ENCODE results near the gene SULF2.

SULF2 gene

GRCh38 chr20:47784599-47785310 is 526 bp downstream of the SULF2 start:
- CTCF ChIA-PET, result interaction anchor here (0.7 to 2.1 kb wide), 3 partner anchors 30 to 111 kb away, joined by 3 to 10 read pairs (median 3); no protein-coding TSS in a partner anchor
- POLR2A ChIA-PET (ENCODE audit: low non-redundant PET), result no interaction called here
- DNase-seq (ENCODE audit: low spot score), result peak; percentile 88
- TF ChIP-seq, protein P1, sequence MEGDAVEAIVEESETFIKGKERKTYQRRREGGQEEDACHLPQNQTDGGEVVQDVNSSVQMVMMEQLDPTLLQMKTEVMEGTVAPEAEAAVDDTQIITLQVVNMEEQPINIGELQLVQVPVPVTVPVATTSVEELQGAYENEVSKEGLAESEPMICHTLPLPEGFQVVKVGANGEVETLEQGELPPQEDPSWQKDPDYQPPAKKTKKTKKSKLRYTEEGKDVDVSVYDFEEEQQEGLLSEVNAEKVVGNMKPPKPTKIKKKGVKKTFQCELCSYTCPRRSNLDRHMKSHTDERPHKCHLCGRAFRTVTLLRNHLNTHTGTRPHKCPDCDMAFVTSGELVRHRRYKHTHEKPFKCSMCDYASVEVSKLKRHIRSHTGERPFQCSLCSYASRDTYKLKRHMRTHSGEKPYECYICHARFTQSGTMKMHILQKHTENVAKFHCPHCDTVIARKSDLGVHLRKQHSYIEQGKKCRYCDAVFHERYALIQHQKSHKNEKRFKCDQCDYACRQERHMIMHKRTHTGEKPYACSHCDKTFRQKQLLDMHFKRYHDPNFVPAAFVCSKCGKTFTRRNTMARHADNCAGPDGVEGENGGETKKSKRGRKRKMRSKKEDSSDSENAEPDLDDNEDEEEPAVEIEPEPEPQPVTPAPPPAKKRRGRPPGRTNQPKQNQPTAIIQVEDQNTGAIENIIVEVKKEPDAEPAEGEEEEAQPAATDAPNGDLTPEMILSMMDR (conservative IDR thresholded peaks at IDR 0.05; ENCODE audit: low read depth), result no peak; the same call in 1 of the 2 replicates
- H3K27ac ChIP-seq, result peak overlapping the region; percentile 98

GRCh38 chr20:47783828-47784598 is 1.3 kb downstream of the SULF2 start:
- no peak for DNase-seq (ENCODE audit: low spot score)

GRCh38 chr20:47782920-47783552 is 2.2 kb downstream of the SULF2 start:
- peak overlapping the region; percentile 98 for H3K27ac ChIP-seq
- TF ChIP-seq, protein P1 (conservative IDR thresholded peaks at IDR 0.05; ENCODE audit: low read depth), result no peak
- POLR2A ChIA-PET (ENCODE audit: low non-redundant PET), result interaction anchor here (1.4 kb wide), 1 partner anchor 58 kb away, joined by 3 read pairs; no protein-coding TSS in a partner anchor
- DNase-seq (ENCODE audit: low spot score), result no peak
- CTCF ChIA-PET, result interaction anchor here (0.5 to 2.1 kb wide), 9 partner anchors 58 to 838 kb away, joined by 3 to 18 read pairs (median 4); no protein-coding TSS in a partner anchor

More at GRCh38 chr20:47783828-47784598, 1.3 kb downstream of the SULF2 start:
- CTCF ChIA-PET, result interaction anchor here (0.6 to 2.1 kb wide), 10 partner anchors 20 to 837 kb away, joined by 3 to 18 read pairs (median 4); no protein-coding TSS in a partner anchor
- H3K27ac ChIP-seq, result peak overlapping the region; percentile 98
- TF ChIP-seq, protein P1 (conservative IDR thresholded peaks at IDR 0.05; ENCODE audit: low read depth), result no peak
- POLR2A ChIA-PET (ENCODE audit: low non-redundant PET), result no interaction called here

DNA sequence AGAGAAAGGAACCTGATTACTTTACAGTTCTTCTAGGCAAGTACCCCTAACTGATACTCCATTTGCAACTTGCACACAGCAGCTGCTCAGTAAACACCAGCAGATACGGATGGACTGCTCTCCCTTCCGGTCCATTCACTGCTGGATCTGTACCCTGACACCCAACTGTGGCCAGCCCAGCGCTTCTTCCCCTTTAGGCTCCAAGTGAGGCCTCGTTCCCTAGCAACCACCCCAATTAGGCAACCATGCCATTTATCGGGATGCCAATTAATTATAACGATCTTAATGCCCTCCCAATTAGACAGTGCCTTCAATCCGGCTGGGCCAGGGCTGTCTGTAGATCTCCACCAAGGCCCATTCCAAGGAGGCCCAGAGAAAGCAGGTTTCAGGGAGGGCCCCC is 3.2 kb downstream of the SULF2 start:
- DNase-seq (ENCODE audit: low spot score), result no peak
- TF ChIP-seq, protein P1 (conservative IDR thresholded peaks at IDR 0.05; ENCODE audit: low read depth), result no peak
- CTCF ChIA-PET, result interaction anchor here (0.5 to 1.1 kb wide), 2 partner anchors 334 to 514 kb away, joined by 3 read pairs; no protein-coding TSS in a partner anchor
- POLR2A ChIA-PET (ENCODE audit: low non-redundant PET), result interaction anchor here (1.4 kb wide), 1 partner anchor 57 kb away, joined by 3 read pairs; no protein-coding TSS in a partner anchor
- H3K27ac ChIP-seq, result peak overlapping the region; percentile 74

DNA sequence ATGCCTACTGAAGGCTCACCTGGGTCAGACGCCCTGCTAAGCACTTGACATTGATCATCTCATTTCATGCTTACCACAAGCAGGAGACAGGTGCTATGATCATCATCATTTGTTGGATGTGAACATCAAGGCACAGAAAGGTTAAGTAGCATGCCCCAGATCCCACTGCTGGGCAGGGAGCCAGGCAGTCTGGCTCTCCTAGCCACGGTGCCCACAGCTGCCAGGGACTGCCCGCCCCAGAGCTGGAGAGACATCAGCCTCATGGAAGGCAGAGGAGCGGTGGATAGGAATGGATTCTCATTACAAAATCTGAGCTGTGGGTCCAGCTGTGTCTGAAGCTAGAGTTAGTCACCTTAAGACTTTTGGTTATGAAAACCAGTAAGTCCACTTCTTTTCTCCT is 3.6 kb downstream of the SULF2 start:
- POLR2A ChIA-PET (ENCODE audit: low non-redundant PET), result no interaction called here
- CTCF ChIA-PET, result interaction anchor here (0.5 to 1.1 kb wide), 2 partner anchors 335 to 514 kb away, joined by 3 read pairs; no protein-coding TSS in a partner anchor
- TF ChIP-seq, protein P1 (conservative IDR thresholded peaks at IDR 0.05; ENCODE audit: low read depth), result no peak
- no peak for DNase-seq (ENCODE audit: low spot score)
- peak overlapping the region; percentile 74 for H3K27ac ChIP-seq
